ENCODE data around the gene CYSTM1. TPM values are rescaled to one million over a fixed set of nuclear protein-coding genes. Genes with fewer than 3 reads are reported as not detected.

Gene CYSTM1
- total and polyA plus RNA-seq, 7 donors = 23.8 to 597 (median 51.7) TPM

GRCh38 chr5:140222416-140222815 lies 47.4 kb downstream of the CYSTM1 start:
- Histone ChIP-seq H3K9me3 (no peaks in the 10 kb centered on the region), H3K27me3 (no peaks in the 10 kb centered on the region), H3K36me3 (no peaks in the 10 kb centered on the region), H3K4me1 (peaks cover 0 to 36% (median 35%) of the 10 kb centered on the region in 4 donors), H3K27ac (peak overlapping the region in 3 of 4 donors; percentile 43 to 67 (median 50)), H3K4me3 (no peak overlapping the region)
- 26 to 75% methylated on average over 1 of the region's 1 CpG for WGBS, 2 donors
- no peak for TF ChIP-seq EP300 (IDR thresholded peaks at IDR 0.05)
- no peak for TF ChIP-seq POLR2A (IDR thresholded peaks at IDR 0.05)
- no peak for TF ChIP-seq CTCF (IDR thresholded peaks at IDR 0.05)
- TF ChIP-seq POLR2AphosphoS5 (IDR thresholded peaks at IDR 0.05) = no peak
- DNase-seq = no peak
- intact Hi-C loops (cut with DNase I) = no loop called here

GRCh38 chr5:140223567-140223966 lies 48.6 kb downstream of the CYSTM1 start:
- Histone ChIP-seq H3K27ac (no peak overlapping the region), H3K4me1 (peaks cover 0 to 36% (median 35%) of the 10 kb centered on the region in 4 donors), H3K27me3 (no peaks in the 10 kb centered on the region), H3K9me3 (no peaks in the 10 kb centered on the region), H3K4me3 (no peak overlapping the region), H3K36me3 (no peaks in the 10 kb centered on the region)
- intact Hi-C loops (cut with DNase I) = no loop called here
- 77 to 87% methylated on average over 3 of the region's 3 CpGs for WGBS, 2 donors
- DNase-seq = no peak
- TF ChIP-seq POLR2AphosphoS5 (IDR thresholded peaks at IDR 0.05) = no peak
- TF ChIP-seq POLR2A (IDR thresholded peaks at IDR 0.05) = no peak
- TF ChIP-seq EP300 (IDR thresholded peaks at IDR 0.05) = no peak
- TF ChIP-seq CTCF (IDR thresholded peaks at IDR 0.05) = no peak

- intact Hi-C loops (cut with DNase I) = no loop called here
- H3K4me1 ChIP-seq = peaks cover 0 to 29% (median 28%) of the 10 kb centered on the region in 4 donors
Observed at GRCh38 chr5:140224658-140225057, 49.7 kb downstream of the CYSTM1 start.

GRCh38 chr5:140225396-140225795 lies 50.4 kb downstream of the CYSTM1 start:
- Histone ChIP-seq H3K9me3 (no peaks in the 10 kb centered on the region), H3K27ac (no peak overlapping the region), H3K4me1 (peaks cover 0 to 21% (median 20%) of the 10 kb centered on the region in 4 donors), H3K4me3 (no peak overlapping the region), H3K27me3 (no peaks in the 10 kb centered on the region), H3K36me3 (no peaks in the 10 kb centered on the region)
- no peak for TF ChIP-seq POLR2A (IDR thresholded peaks at IDR 0.05)
- TF ChIP-seq EP300 (IDR thresholded peaks at IDR 0.05) = no peak
- TF ChIP-seq CTCF (IDR thresholded peaks at IDR 0.05) = no peak
- no peak for TF ChIP-seq POLR2AphosphoS5 (IDR thresholded peaks at IDR 0.05)
- no peak for DNase-seq
- 76 to 90% methylated on average over 3 of the region's 3 CpGs for WGBS, 2 donors
- intact Hi-C loops (cut with DNase I) = no loop called here

More at GRCh38 chr5:140224658-140225057, 49.7 kb downstream of the CYSTM1 start:
- no peak for TF ChIP-seq CTCF (IDR thresholded peaks at IDR 0.05)
- no peak for TF ChIP-seq POLR2AphosphoS5 (IDR thresholded peaks at IDR 0.05)
- Histone ChIP-seq H3K36me3 (no peaks in the 10 kb centered on the region), H3K4me3 (no peak overlapping the region), H3K27ac (no peak overlapping the region), H3K27me3 (no peaks in the 10 kb centered on the region), H3K9me3 (no peaks in the 10 kb centered on the region)
- 88 to 94% methylated on average over 3 of the region's 3 CpGs for WGBS, 2 donors
- no peak for DNase-seq

GRCh38 chr5:140227046-140227445 lies 52.1 kb downstream of the CYSTM1 start:
- Histone ChIP-seq H3K4me1 (peaks cover 0 to 5% (median 4%) of the 10 kb centered on the region in 4 donors), H3K27ac (no peak overlapping the region), H3K9me3 (no peaks in the 10 kb centered on the region), H3K27me3 (no peaks in the 10 kb centered on the region), H3K36me3 (no peaks in the 10 kb centered on the region), H3K4me3 (no peak overlapping the region)
- intact Hi-C loops (cut with DNase I) = no loop called here
- 94% methylated on average over 2 of the region's 2 CpGs for WGBS, 2 donors
- DNase-seq = no peak
- TF ChIP-seq EP300 (IDR thresholded peaks at IDR 0.05) = no peak
- no peak for TF ChIP-seq CTCF (IDR thresholded peaks at IDR 0.05)
- no peak for TF ChIP-seq POLR2A (IDR thresholded peaks at IDR 0.05)
- no peak for TF ChIP-seq POLR2AphosphoS5 (IDR thresholded peaks at IDR 0.05)

Data from sigmoid colon (tissue), 7 donors.